ACC112 (cell line): ENCODE results near the gene SLCO2A1.

Experiments used
- H2AFZ ChIP-seq: fragments of 200-600 bp; sonication (generic); one replicate; pipeline ENCODE4 v1.6.0; 2017; ENCODE audit warnings: antibody characterized with exemption, low read length; ENCODE audit not compliant: unreplicated experiment
- H3K27ac ChIP-seq: fragments of 200-600 bp; sonication (generic); 2 replicates; pipeline ENCODE4 v1.5.1; 2014; ENCODE audit warnings: low read depth, mild to moderate bottlenecking, antibody characterized with exemption, low read length, moderate library complexity
- H3K27me3 ChIP-seq: fragments of 200-600 bp; sonication (generic); 2 replicates; pipeline ENCODE4 v1.6.1; 2014; ENCODE audit warnings: mild to moderate bottlenecking, antibody characterized with exemption, low read length, moderate library complexity, mixed read lengths; ENCODE audit not compliant: insufficient read depth
- H3K36me3 ChIP-seq: fragments of 200-600 bp; sonication (generic); 2 replicates; pipeline ENCODE4 v1.6.1; 2016; ENCODE audit warnings: mild to moderate bottlenecking, antibody characterized with exemption, low read length, moderate library complexity, mixed read lengths; ENCODE audit not compliant: insufficient read depth
- H3K4me1 ChIP-seq: fragments of 200-600 bp; sonication (generic); one replicate; pipeline ENCODE4 v1.6.1; 2016; ENCODE audit warnings: low read length, mixed read lengths; ENCODE audit not compliant: insufficient read depth, unreplicated experiment, control insufficient read depth
- H3K4me3 ChIP-seq: fragments of 200-600 bp; sonication (generic); 2 replicates; pipeline ENCODE4 v1.5.1; 2014; ENCODE audit warnings: mild to moderate bottlenecking, low read depth, low read length
- H3K79me2 ChIP-seq: fragments of 200-600 bp; sonication (generic); one replicate; pipeline ENCODE4 v1.6.0; 2016; ENCODE audit warnings: low read length; ENCODE audit not compliant: control insufficient read depth, unreplicated experiment, insufficient read depth

The SLCO2A1 gene

GRCh38 chr3:133887803-133888703 is 141.7 kb downstream of the SLCO2A1 start:
- no peaks in the 10 kb centered on the region for H3K4me1 ChIP-seq
- H3K27ac ChIP-seq: no peak overlapping the region
- no peaks in the 10 kb centered on the region for H3K36me3 ChIP-seq
- H2AFZ ChIP-seq: no peak overlapping the region
- no peaks in the 10 kb centered on the region for H3K27me3 ChIP-seq
- no peak overlapping the region for H3K4me3 ChIP-seq
- no peaks in the 10 kb centered on the region for H3K79me2 ChIP-seq

GRCh38 chr3:133887074-133887802 is 142.5 kb downstream of the SLCO2A1 start:
- Histone ChIP-seq H3K4me1 (no peaks in the 10 kb centered on the region), H3K27ac (no peak overlapping the region), H3K4me3 (no peak overlapping the region)

GRCh38 chr3:133886031-133886722 is 143.5 kb downstream of the SLCO2A1 start:
- H3K36me3 ChIP-seq: no peaks in the 10 kb centered on the region
- H3K4me1 ChIP-seq: no peaks in the 10 kb centered on the region
- no peak overlapping the region for H3K4me3 ChIP-seq
- no peak overlapping the region for H3K27ac ChIP-seq
- no peaks in the 10 kb centered on the region for H3K27me3 ChIP-seq
- no peak overlapping the region for H2AFZ ChIP-seq
- H3K79me2 ChIP-seq: no peaks in the 10 kb centered on the region

More at GRCh38 chr3:133887074-133887802, 142.5 kb downstream of the SLCO2A1 start:
- Histone ChIP-seq H3K36me3 (no peaks in the 10 kb centered on the region), H2AFZ (no peak overlapping the region), H3K27me3 (no peaks in the 10 kb centered on the region), H3K79me2 (no peaks in the 10 kb centered on the region)

GRCh38 chr3:133884887-133885711 is 144.6 kb downstream of the SLCO2A1 start:
- H3K27me3 ChIP-seq: no peaks in the 10 kb centered on the region
- H3K27ac ChIP-seq: no peak overlapping the region
- H2AFZ ChIP-seq: no peak overlapping the region
- no peaks in the 10 kb centered on the region for H3K36me3 ChIP-seq
- H3K4me1 ChIP-seq: no peaks in the 10 kb centered on the region
- H3K4me3 ChIP-seq: no peak overlapping the region
- no peaks in the 10 kb centered on the region for H3K79me2 ChIP-seq

- Histone ChIP-seq H3K4me3 (no peak overlapping the region), H2AFZ (no peak overlapping the region), H3K27ac (no peak overlapping the region), H3K4me1 (no peaks in the 10 kb centered on the region), H3K79me2 (no peaks in the 10 kb centered on the region), H3K27me3 (no peaks in the 10 kb centered on the region), H3K36me3 (no peaks in the 10 kb centered on the region)
Measured at GRCh38 chr3:133884054-133884886, 145.5 kb downstream of the SLCO2A1 start.

- Histone ChIP-seq H3K4me3 (no peak overlapping the region), H3K79me2 (no peaks in the 10 kb centered on the region), H3K27ac (no peak overlapping the region), H3K36me3 (no peaks in the 10 kb centered on the region), H2AFZ (no peak overlapping the region), H3K27me3 (0 out of 2 replicates have a peak, but pooled peaks cover 6% of the 10 kb centered on the region), H3K4me1 (no peaks in the 10 kb centered on the region)
Measured at GRCh38 chr3:133883641-133884040, 146.1 kb downstream of the SLCO2A1 start.

GRCh38 chr3:133882986-133883586 is 146.6 kb downstream of the SLCO2A1 start:
- no peak overlapping the region for H2AFZ ChIP-seq
- no peaks in the 10 kb centered on the region for H3K79me2 ChIP-seq
- H3K4me1 ChIP-seq: no peaks in the 10 kb centered on the region
- no peak overlapping the region for H3K27ac ChIP-seq
- H3K4me3 ChIP-seq: no peak overlapping the region
- peaks cover 10% of the 10 kb centered on the region; the same call in 1 of the 2 replicates for H3K27me3 ChIP-seq
- H3K36me3 ChIP-seq: no peaks in the 10 kb centered on the region

GRCh38 chr3:133881939-133882825 is 147.5 kb downstream of the SLCO2A1 start:
- Histone ChIP-seq H3K27ac (no peak overlapping the region), H3K4me3 (no peak overlapping the region), H3K27me3 (peaks cover 13% of the 10 kb centered on the region; the same call in 1 of the 2 replicates), H3K36me3 (no peaks in the 10 kb centered on the region), H3K4me1 (no peaks in the 10 kb centered on the region), H2AFZ (no peak overlapping the region), H3K79me2 (no peaks in the 10 kb centered on the region)
